ENCODE measurements around the gene GALNT11.
"Not testable (repeated sequence)": the region's sequence is repeated elsewhere in the genome, so short reads cannot be mapped to it uniquely, and the experiment has no call there.

GALNT11 gene

DNA sequence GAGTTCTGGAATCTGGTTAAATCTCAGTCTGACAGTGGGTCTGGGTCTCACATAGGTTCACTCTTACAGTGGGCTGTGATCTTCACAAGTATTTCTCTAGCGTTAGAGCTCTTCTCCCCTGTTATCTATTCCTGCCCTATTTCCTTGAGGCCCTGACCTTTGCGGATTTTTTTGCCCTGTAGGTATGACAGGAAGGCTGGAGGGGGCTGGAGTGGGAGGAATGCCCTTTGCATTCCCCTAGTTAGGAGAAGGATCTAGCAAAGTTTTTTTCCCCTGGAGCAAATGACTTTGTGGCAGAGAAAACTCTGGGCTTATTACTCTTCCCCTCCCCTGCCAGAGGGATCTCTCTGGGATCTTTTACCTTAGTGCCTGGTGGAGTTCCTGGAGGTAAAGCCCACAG lies 49.2 kb downstream of the GALNT11 start:
- in situ Hi-C loops (cut with MboI; ENCODE audit: low sequenced_read_pairs): no loop called here

- in situ Hi-C loops (cut with MboI; ENCODE audit: low sequenced_read_pairs): not testable (repeated sequence)
Measured at GRCh38 chr7:152075379-152075778, 49.9 kb downstream of the GALNT11 start.

DNA sequence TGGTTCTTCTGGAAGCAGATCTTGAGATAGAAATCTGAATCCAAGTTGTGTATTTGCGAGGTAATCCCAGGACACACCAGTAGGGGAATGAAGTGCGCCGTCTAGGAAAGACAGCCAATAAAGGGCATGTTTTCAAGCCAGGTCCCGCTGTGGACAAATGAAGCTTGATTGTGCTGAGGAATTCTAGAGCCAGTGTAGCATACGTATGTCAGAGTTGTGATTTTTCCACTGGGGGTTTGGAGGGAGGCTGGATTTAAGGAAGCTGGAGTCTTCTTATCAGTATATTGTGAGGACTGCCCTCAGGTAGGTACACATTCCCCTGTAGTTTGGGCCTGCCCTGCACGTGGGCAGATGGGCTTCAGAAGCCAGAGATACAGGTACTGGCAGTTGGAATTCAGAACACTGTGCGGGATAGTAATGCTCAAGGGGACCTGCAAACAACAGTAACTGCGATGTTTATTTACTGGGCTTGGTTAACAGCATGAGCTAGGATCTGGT lies 50.9 kb downstream of the GALNT11 start:
- in situ Hi-C loops (cut with MboI; ENCODE audit: low sequenced_read_pairs): no loop called here

DNA sequence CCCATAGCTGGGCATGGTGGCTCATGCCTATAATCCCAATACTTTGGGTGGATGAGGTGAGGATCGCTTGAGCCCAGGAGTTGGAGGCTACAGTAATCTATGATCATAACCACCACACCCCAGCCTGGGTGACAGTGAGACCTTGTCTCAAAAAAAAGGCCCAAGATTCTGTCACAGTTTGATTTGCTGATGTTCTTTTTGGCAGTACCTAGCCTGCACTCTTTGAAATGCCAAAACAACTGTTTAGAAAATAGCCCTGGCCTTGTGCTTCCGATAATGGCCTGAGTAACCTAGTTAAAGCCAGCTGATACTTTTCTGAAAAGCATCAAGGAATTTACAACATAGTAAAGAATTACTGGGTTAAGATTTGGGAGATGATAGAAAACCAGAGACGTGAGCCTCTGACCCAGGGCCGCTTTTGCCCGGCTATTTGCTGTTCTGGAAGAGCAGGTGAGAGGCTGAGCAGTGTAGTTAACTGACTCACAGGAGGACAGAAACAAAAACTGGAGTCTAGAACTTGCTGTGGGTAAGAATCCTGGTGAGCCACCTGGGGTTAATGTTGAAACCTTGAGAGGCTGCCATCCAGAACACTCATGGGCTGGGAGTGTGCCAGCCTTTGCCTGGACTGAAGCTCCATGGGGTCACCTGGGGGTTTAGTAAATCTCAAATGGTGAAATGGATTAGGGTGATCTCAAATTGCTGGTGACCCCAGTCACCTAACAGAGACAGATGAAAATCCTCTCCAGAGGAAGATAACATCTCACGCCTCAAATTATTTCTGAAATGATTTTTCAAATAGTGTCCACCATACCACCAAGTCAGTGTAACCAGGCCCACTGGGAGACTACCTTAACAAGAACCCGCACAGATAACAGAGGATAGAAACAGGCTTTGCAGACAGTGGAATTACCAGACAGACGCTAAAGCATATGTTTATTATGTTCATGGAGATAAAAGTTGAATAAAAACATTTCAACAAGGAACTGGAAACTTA lies 51.8 kb downstream of the GALNT11 start:
- in situ Hi-C loops (cut with MboI; ENCODE audit: low sequenced_read_pairs): no loop called here

- in situ Hi-C loops (cut with MboI; ENCODE audit: low sequenced_read_pairs): no loop called here
Measured at GRCh38 chr7:152078025-152078424, 52.6 kb downstream of the GALNT11 start.

- in situ Hi-C loops (cut with MboI; ENCODE audit: low sequenced_read_pairs): no loop called here
Measured at GRCh38 chr7:152078786-152079185, 53.3 kb downstream of the GALNT11 start.

GRCh38 chr7:152081088-152081487 lies 55.6 kb downstream of the GALNT11 start:
- in situ Hi-C loops (cut with MboI; ENCODE audit: low sequenced_read_pairs): no loop called here

- in situ Hi-C loops (cut with MboI; ENCODE audit: low sequenced_read_pairs): not testable (repeated sequence)
Measured at GRCh38 chr7:152082073-152082721, 56.7 kb downstream of the GALNT11 start.

GRCh38 chr7:152085131-152085530 lies 59.7 kb downstream of the GALNT11 start:
- in situ Hi-C loops (cut with MboI; ENCODE audit: low sequenced_read_pairs): no loop called here

GRCh38 chr7:152086513-152086912 lies 61.0 kb downstream of the GALNT11 start:
- in situ Hi-C loops (cut with MboI; ENCODE audit: low sequenced_read_pairs): no loop called here

DNA sequence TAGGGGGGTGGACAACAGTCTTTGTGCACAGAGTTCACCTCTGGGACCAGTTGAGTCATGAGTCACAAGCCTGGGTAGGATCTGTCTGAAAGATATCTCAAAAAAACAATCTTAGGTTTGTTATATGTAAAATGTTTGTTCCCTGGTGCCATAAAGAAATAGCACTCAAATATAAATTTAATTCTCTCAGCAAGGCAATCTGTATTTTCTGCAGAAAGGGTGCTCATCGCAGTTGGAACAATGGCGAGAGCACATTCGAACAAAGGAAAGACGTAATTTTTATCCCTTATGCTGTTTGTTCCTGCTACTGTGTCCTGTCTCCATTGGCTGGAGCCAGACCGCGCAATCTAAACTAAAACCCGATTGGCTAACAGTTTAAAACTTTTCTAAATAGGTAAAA lies 63.7 kb downstream of the GALNT11 start:
- in situ Hi-C loops (cut with MboI; ENCODE audit: low sequenced_read_pairs): no loop called here

DNA sequence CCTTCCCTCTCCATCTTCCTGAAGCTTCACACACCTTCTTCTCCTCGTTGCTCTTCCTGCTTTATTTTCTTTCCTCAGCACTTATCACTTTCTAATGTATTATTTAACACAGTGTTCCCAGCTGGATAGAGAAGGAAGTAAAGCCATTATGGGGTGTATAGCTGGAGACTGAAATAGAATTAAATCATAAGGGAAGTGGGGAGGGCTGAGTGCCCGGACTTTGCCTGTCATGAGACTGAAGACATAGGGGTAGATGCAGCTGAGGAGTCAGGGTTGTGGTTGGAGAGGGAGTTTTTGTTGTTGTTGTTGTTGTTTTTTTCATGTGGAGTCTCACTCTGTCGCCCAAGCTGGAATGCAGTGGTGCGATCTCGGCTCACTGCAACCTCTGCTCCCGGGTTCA lies 65.3 kb downstream of the GALNT11 start:
- in situ Hi-C loops (cut with MboI; ENCODE audit: low sequenced_read_pairs): no loop called here

DNA sequence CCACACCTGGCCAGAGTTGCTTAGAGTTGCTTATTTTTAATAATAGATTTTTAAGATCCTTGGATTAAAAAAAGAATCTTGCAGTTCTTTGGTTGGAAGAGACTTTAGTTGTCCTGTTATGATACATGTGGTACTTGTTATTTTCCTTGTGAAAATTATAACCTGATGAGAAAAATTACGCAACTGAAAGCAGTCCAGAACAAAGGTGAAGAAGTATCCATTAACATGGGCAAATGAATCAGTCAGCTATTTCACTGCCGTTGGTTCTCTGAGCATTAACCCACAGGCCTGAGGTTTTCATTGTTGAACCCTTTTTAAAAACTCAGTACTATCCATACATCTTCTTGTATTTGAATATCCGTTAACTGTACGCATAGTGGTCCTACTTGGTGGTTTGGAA lies 68.2 kb downstream of the GALNT11 start:
- in situ Hi-C loops (cut with MboI; ENCODE audit: low sequenced_read_pairs): no loop called here

- in situ Hi-C loops (cut with MboI; ENCODE audit: low sequenced_read_pairs): no loop called here
Measured at GRCh38 chr7:152095771-152096170, 70.3 kb downstream of the GALNT11 start.

DNA sequence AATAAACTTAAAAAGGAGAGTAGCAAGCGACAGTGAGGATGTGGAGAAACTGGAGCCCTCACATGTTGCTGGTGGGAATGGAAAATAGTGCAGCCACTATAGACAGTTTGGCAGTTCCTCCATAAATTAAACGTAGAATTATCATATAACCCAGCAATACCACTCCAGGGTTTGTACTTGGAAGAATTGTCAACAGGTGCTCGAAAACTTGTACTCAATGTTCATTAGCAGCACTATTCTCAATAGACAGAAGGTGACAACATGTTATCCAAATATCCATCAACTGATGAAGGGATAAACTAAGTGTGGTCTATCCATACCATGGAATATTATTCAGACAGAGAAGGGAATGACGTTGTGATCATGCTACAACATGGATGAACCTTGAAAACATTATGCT lies 71.9 kb downstream of the GALNT11 start:
- in situ Hi-C loops (cut with MboI; ENCODE audit: low sequenced_read_pairs): no loop called here

GRCh38 chr7:152103066-152103465 lies 77.6 kb downstream of the GALNT11 start:
- in situ Hi-C loops (cut with MboI; ENCODE audit: low sequenced_read_pairs): no loop called here

- in situ Hi-C loops (cut with MboI; ENCODE audit: low sequenced_read_pairs): no loop called here
Measured at GRCh38 chr7:152103691-152104090, 78.2 kb downstream of the GALNT11 start.

DNA sequence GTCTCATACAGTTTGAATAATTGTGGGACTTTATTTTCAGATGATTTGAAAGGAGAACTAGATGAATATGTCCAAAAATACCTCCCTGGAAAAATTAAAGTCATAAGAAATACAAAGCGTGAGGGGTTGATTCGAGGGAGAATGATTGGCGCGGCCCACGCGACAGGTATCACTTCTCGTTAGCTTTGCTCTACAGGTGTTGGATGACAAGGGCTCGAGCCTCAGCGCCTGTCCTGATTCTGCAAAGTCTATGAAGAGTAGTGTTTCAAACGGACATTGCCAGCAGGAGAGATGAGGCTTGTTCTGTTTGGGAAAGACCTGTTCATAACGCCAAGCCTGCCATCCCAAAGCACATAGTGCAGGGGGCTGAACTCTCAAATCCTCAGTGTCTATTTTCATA lies 79.7 kb downstream of the GALNT11 start:
- in situ Hi-C loops (cut with MboI; ENCODE audit: low sequenced_read_pairs): no loop called here

- in situ Hi-C loops (cut with MboI; ENCODE audit: low sequenced_read_pairs): no loop called here
Measured at GRCh38 chr7:152106990-152107389, 81.5 kb downstream of the GALNT11 start.

- in situ Hi-C loops (cut with MboI; ENCODE audit: low sequenced_read_pairs): no loop called here
Measured at GRCh38 chr7:152107945-152108344, 82.5 kb downstream of the GALNT11 start.

DNA sequence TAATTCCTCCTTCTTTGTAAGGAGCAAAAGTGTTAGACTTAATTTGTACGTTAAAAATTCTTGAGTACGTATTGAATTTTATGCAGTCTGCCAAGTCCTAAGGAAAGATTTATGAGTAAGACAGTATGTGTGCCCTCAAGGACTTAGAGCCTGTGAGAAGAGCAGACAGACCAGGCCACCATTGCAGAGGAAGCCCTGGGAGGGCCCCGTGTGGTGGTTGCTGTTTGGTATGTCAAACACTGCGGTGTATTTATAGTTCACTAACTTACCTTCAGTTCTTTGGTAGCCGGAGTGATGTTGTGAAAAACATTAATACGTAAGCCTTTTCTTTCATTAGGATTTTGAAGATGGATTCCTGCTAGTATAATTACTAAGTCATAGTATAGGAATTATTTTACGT lies 82.9 kb downstream of the GALNT11 start:
- in situ Hi-C loops (cut with MboI; ENCODE audit: low sequenced_read_pairs): no loop called here

DNA sequence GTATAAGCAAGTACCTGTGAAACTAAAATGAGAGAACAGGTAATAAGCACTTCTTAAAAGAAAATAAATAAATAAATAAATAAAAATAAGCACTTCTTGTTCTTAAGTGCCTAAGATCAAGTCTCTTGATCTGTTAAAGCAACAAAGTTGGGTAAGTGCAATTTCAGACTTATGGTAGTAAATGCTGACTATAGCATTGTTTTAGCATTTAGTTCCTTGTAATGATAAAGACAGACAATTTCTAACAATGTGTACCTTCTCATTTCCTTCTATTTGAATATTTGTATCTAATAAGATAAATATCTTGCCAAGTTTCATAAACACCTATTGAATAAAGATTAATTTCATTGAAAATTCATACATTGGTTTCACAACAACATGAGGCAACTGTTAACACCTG lies 87.4 kb downstream of the GALNT11 start:
- in situ Hi-C loops (cut with MboI; ENCODE audit: low sequenced_read_pairs): no loop called here

Measured in HL-60/S4 treated with phorbol 12-myristate 13-acetate at 8.2 ng/mL for 4 days and 3 days (cell line).